Measurements from ENCODE around the gene CFHR4. TPM values are rescaled to one million over a fixed set of nuclear protein-coding genes. Genes with fewer than 3 reads are reported as not detected.

Gene CFHR4
- total RNA-seq: not detected in 2 replicates

GRCh38 chr1:196887515-196888239 is at the start of gene CFHR4:
Gene CFHR4, plus strand, starts transcription at chr1:196888052. Its CDS starts 99 bp downstream, at chr1:196888151.

GRCh38 chr1:196943568-196943967 is 55.7 kb downstream of the CFHR4 start, which contains the start of gene CFHR2:
Gene CFHR2, plus strand, starts transcription at chr1:196943738. Its CDS starts 143 bp downstream, at chr1:196943881.

Other genes with a start within 250 kb of the CFHR4 start
- gene CFH, start 236.0 kb upstream of the CFHR4 start, total RNA-seq: 317 and 365 TPM in 2 replicates
- gene CFHR3, start 113.2 kb upstream of the CFHR4 start, total RNA-seq: not detected in 2 replicates
- gene CFHR1, start 68.3 kb upstream of the CFHR4 start, total RNA-seq: 0.36 and 1.6 TPM in 2 replicates
- not detected in 2 replicates for gene CFHR2, start 55.7 kb downstream of the CFHR4 start, total RNA-seq
- not detected in 2 replicates for gene CFHR5, start 89.5 kb downstream of the CFHR4 start, total RNA-seq
- not detected in 2 replicates for gene F13B, start 179.2 kb downstream of the CFHR4 start, total RNA-seq

Measured in smooth muscle cell of the pulmonary artery (primary cell).